NCI-H2029 treated with DMSO at 0.1 percent for 48 hours (cell line): ENCODE results near the gene FGF1.
A peak's percentile ranks its signal among the peaks of the same experiment; 100 is the strongest.
"Not testable (repeated sequence)": the region's sequence is repeated elsewhere in the genome, so short reads cannot be mapped to it uniquely, and the experiment has no call there.

Experiments
- DNase-seq: peaks from one replicate; lab custom pipeline; 2025; lab: John Stamatoyannopoulos, UW

Gene FGF1

GRCh38 chr5:142668336-142668735, 17.6 kb downstream of the FGF1 start:
- no peak for DNase-seq

- no peak for DNase-seq
Measured at GRCh38 chr5:142667831-142668230, 18.1 kb downstream of the FGF1 start.

- no peak for DNase-seq
Measured at GRCh38 chr5:142664636-142665035, 21.3 kb downstream of the FGF1 start.

GRCh38 chr5:142664067-142664466, 21.8 kb downstream of the FGF1 start:
- DNase-seq = no peak

GRCh38 chr5:142663246-142663645, 22.6 kb downstream of the FGF1 start:
- no peak for DNase-seq

- DNase-seq = no peak
Measured at GRCh38 chr5:142661957-142662356, 23.9 kb downstream of the FGF1 start.

- DNase-seq = no peak
Measured at GRCh38 chr5:142661143-142661542, 24.7 kb downstream of the FGF1 start.

GRCh38 chr5:142660731-142661130, 25.2 kb downstream of the FGF1 start:
- no peak for DNase-seq

- DNase-seq = no peak
Measured at GRCh38 chr5:142660196-142660595, 25.7 kb downstream of the FGF1 start.

GRCh38 chr5:142659405-142659804, 26.5 kb downstream of the FGF1 start:
- no peak for DNase-seq

- DNase-seq = no peak
Measured at GRCh38 chr5:142658278-142658677, 27.6 kb downstream of the FGF1 start.

GRCh38 chr5:142657446-142657845, 28.4 kb downstream of the FGF1 start:
- no peak for DNase-seq

GRCh38 chr5:142655339-142656267, 30.3 kb downstream of the FGF1 start:
- DNase-seq = peak; percentile 85

GRCh38 chr5:142654578-142655058, 31.3 kb downstream of the FGF1 start:
- DNase-seq = no peak

GRCh38 chr5:142653321-142653720, 32.6 kb downstream of the FGF1 start:
- DNase-seq = no peak

- DNase-seq = no peak
Measured at GRCh38 chr5:142652563-142652962, 33.3 kb downstream of the FGF1 start.

- no peak for DNase-seq
Measured at GRCh38 chr5:142650881-142651280, 35.0 kb downstream of the FGF1 start.

GRCh38 chr5:142650060-142650459, 35.8 kb downstream of the FGF1 start:
- no peak for DNase-seq

- DNase-seq = not testable (repeated sequence)
Measured at GRCh38 chr5:142648108-142648507, 37.8 kb downstream of the FGF1 start.

GRCh38 chr5:142645456-142645855, 40.4 kb downstream of the FGF1 start:
- DNase-seq = no peak

GRCh38 chr5:142644640-142645361, 41.1 kb downstream of the FGF1 start:
- DNase-seq = no peak

- no peak for DNase-seq
Measured at GRCh38 chr5:142644127-142644526, 41.8 kb downstream of the FGF1 start.

GRCh38 chr5:142643634-142644033, 42.3 kb downstream of the FGF1 start:
- no peak for DNase-seq
